Activated T-helper 1 cell treated with Interleukin-2 at 50 U/mL for 16 hours (primary cell): Measurements from ENCODE around the gene ADCY4.
"Not testable (repeated sequence)": the region's sequence is repeated elsewhere in the genome, so short reads cannot be mapped to it uniquely, and the experiment has no call there.

ENCODE experiments used
- DNase-seq: peaks from one replicate; pipeline ENCODE4 v3.0.0-alpha.2; 2020; ENCODE audit warnings: low read depth

Gene ADCY4

GRCh38 chr14:24334431-24335291 lies at the start of gene ADCY4:
ADCY4 (minus strand) TSS chr14:24335071; CDS start chr14:24334652, 419 bp downstream.
- DNase-seq: no peak

- DNase-seq: no peak
Measured at GRCh38 chr14:24384169-24384568, 49.3 kb upstream of the ADCY4 start.

GRCh38 chr14:24382064-24382371 lies 47.1 kb upstream of the ADCY4 start:
- no peak for DNase-seq

- no peak for DNase-seq
Measured at GRCh38 chr14:24381363-24382063, 46.6 kb upstream of the ADCY4 start.

- DNase-seq: no peak
Measured at GRCh38 chr14:24379907-24380730, 45.2 kb upstream of the ADCY4 start.

GRCh38 chr14:24378981-24379906 lies 44.4 kb upstream of the ADCY4 start:
- no peak for DNase-seq

GRCh38 chr14:24378327-24378726 lies 43.5 kb upstream of the ADCY4 start:
- DNase-seq: no peak

- no peak for DNase-seq
Measured at GRCh38 chr14:24377657-24378056, 42.8 kb upstream of the ADCY4 start.

- no peak for DNase-seq
Measured at GRCh38 chr14:24377126-24377525, 42.3 kb upstream of the ADCY4 start.

- no peak for DNase-seq
Measured at GRCh38 chr14:24376448-24377070, 41.7 kb upstream of the ADCY4 start.

- DNase-seq: no peak
Measured at GRCh38 chr14:24372701-24373416, 38.0 kb upstream of the ADCY4 start.

- DNase-seq: not testable (repeated sequence)
Measured at GRCh38 chr14:24371605-24372004, 36.7 kb upstream of the ADCY4 start.

- DNase-seq: no peak
Measured at GRCh38 chr14:24370748-24371147, 35.9 kb upstream of the ADCY4 start.

GRCh38 chr14:24369907-24370687 lies 35.2 kb upstream of the ADCY4 start:
- DNase-seq: no peak

- no peak for DNase-seq
Measured at GRCh38 chr14:24369463-24369862, 34.6 kb upstream of the ADCY4 start.

- DNase-seq: no peak
Measured at GRCh38 chr14:24368562-24369252, 33.8 kb upstream of the ADCY4 start.

- no peak for DNase-seq
Measured at GRCh38 chr14:24368212-24368561, 33.3 kb upstream of the ADCY4 start.

GRCh38 chr14:24367514-24368211 lies 32.8 kb upstream of the ADCY4 start, which contains the start of gene NFATC4:
NFATC4 (plus strand) TSS chr14:24368184; CDS start chr14:24368341, 157 bp downstream.
- no peak for DNase-seq
